Esophagus muscularis mucosa (tissue), 3 donors: Measurements from ENCODE around the gene CNTNAP2.

ENCODE experiments used
- POLR2AphosphoS5 ChIP-seq, 2 donors: sonication (generic); formaldehyde crosslinking; IDR thresholded peaks; one replicate each; pipeline ENCODE4 v1.6.1; 2017; ENCODE audit warnings: antibody characterized with exemption in 2 of 2
- TF ChIP-seq, protein P1 (sequence below), 3 experiments: fragments of 200-600 bp in 2 of 3; fragments of 450-650 bp in 1 of 3; sonication (generic) in 2 of 3; IDR thresholded peaks; one replicate each; pipeline ENCODE4 v1.5.1; 2017 to 2019; ENCODE audit warnings: antibody characterized with exemption in 3 of 3, mild to moderate bottlenecking in 2 of 3, moderate library complexity in 1 of 3

DNA sequence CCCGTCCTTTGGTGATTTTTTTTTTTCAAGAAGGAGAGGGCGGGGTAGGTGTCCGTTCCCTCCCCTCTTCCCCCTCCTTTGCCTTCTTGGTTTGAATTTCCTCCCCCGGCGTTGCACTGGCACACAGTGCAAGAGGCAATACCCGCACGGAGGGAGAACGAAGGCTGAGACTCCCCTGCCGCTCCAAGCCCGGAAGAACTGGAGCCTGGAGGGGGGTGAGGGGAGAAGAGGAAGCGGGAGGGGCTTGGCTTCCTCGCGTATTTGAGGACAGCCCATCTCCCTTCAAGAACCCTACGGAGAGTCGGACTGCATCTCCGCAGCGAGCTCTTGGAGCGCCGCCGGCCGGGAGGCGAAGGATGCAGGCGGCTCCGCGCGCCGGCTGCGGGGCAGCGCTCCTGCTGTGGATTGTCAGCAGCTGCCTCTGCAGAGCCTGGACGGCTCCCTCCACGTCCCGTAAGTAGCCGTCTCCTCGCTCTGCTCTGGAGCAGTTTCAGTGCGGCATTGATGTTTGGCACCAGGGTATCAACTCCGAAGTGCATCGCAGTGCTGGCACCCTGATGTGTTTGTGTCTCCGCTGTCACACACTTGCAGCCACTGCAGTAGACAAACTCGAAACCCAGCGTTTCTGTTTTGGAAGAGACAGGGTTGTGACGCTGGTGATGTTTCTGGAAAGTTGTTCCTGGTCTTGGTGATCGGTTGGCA is at the start of gene CNTNAP2:
- TF ChIP-seq, protein P1, sequence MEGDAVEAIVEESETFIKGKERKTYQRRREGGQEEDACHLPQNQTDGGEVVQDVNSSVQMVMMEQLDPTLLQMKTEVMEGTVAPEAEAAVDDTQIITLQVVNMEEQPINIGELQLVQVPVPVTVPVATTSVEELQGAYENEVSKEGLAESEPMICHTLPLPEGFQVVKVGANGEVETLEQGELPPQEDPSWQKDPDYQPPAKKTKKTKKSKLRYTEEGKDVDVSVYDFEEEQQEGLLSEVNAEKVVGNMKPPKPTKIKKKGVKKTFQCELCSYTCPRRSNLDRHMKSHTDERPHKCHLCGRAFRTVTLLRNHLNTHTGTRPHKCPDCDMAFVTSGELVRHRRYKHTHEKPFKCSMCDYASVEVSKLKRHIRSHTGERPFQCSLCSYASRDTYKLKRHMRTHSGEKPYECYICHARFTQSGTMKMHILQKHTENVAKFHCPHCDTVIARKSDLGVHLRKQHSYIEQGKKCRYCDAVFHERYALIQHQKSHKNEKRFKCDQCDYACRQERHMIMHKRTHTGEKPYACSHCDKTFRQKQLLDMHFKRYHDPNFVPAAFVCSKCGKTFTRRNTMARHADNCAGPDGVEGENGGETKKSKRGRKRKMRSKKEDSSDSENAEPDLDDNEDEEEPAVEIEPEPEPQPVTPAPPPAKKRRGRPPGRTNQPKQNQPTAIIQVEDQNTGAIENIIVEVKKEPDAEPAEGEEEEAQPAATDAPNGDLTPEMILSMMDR (IDR thresholded peaks at IDR 0.05) = no peak
- TF ChIP-seq POLR2AphosphoS5 (IDR thresholded peaks at IDR 0.05) = no peak
